HL-60 (cell line): ENCODE data around the gene SLC25A4.

Source experiments
- DNase-seq, 2 experiments: peaks; one replicate each; pipeline ENCODE4 v3.0.0-alpha.2; 2010 to 2020; ENCODE audit warnings: low read depth in 1 of 2, low spot score in 1 of 2
- H3K27ac ChIP-seq: fragments of 250-450 bp; sonication (Bioruptor Pico); replicated peaks from 2 replicates; pipeline ENCODE4 v1.5.1; 2020; ENCODE audit warnings: mild to moderate bottlenecking, moderate library complexity
- H3K27me3 ChIP-seq: fragments of 250-450 bp; sonication (Bioruptor Pico); 2 replicates; pipeline ENCODE4 v1.5.1; 2021; ENCODE audit warnings: mild to moderate bottlenecking, moderate library complexity; ENCODE audit not compliant: insufficient read depth, poor library complexity, severe bottlenecking
- H3K4me3 ChIP-seq: replicated peaks from 2 replicates; pipeline ENCODE4 v1.5.1; 2011; ENCODE audit warnings: mild to moderate bottlenecking, control low read depth, low read length; ENCODE audit not compliant: insufficient read depth
- GABPA ChIP-seq: IDR thresholded peaks from 2 replicates; pipeline ENCODE4 v1.6.1; 2012; ENCODE audit warnings: low read depth
- POLR2AphosphoS5 ChIP-seq: IDR thresholded peaks from 2 replicates; pipeline ENCODE4 v1.6.1; 2012; ENCODE audit warnings: low read depth
- SPI1 ChIP-seq: IDR thresholded peaks from 2 replicates; pipeline ENCODE4 v1.6.1; 2012; ENCODE audit warnings: low read depth, mild to moderate bottlenecking, borderline replicate concordance
- TF ChIP-seq, protein P1 (sequence below): IDR thresholded peaks from one replicate; pipeline ENCODE4 v1.5.1; 2011; ENCODE audit warnings: low read length, control low read depth, inconsistent platforms; ENCODE audit not compliant: insufficient read depth
- TF ChIP-seq, protein P2 (sequence below): IDR thresholded peaks from 2 replicates; pipeline ENCODE4 v1.6.1; 2012; ENCODE audit warnings: low read depth; ENCODE audit not compliant: insufficient replicate concordance

The SLC25A4 gene

DNA sequence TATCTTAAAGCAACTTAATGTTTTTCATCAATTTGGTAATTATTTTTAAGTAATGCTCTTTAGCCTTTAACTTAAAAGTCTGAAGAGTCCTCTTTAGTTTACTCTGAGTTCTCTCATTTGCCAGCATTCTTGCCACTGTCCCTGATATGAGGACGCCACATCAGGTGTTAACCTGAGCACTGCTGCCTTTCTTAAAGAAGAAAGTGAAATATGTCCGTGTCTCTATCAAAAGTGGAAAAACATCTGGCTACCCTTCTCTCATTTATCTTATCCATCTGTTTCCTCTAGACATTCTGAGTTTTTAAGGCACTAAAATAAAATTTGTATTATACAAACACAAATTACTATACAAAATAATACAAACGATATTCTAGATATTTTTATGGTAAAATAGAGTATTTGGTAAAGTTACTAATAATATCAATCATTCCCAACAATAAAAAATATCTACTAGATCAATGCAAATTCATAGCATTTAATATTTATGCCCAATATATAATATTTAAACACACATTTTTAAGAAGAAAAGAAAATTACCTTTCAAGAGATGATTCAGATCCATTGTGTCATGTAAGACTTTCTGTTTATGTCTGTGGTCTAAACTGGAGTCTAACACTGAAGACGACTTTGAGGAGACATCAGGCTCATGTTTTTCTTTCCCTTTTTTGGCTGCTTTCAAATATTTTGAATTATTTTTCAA lies 46.7 kb downstream of the SLC25A4 start:
- Histone ChIP-seq H3K27me3 (no peaks in the 10 kb centered on the region), H3K27ac (no peak overlapping the region), H3K4me3 (no peak overlapping the region)
- TF ChIP-seq POLR2AphosphoS5, result no peak
- no peak for TF ChIP-seq GABPA
- no peak for TF ChIP-seq SPI1
- TF ChIP-seq, protein P1, sequence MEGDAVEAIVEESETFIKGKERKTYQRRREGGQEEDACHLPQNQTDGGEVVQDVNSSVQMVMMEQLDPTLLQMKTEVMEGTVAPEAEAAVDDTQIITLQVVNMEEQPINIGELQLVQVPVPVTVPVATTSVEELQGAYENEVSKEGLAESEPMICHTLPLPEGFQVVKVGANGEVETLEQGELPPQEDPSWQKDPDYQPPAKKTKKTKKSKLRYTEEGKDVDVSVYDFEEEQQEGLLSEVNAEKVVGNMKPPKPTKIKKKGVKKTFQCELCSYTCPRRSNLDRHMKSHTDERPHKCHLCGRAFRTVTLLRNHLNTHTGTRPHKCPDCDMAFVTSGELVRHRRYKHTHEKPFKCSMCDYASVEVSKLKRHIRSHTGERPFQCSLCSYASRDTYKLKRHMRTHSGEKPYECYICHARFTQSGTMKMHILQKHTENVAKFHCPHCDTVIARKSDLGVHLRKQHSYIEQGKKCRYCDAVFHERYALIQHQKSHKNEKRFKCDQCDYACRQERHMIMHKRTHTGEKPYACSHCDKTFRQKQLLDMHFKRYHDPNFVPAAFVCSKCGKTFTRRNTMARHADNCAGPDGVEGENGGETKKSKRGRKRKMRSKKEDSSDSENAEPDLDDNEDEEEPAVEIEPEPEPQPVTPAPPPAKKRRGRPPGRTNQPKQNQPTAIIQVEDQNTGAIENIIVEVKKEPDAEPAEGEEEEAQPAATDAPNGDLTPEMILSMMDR, result no peak
- TF ChIP-seq, protein P2, sequence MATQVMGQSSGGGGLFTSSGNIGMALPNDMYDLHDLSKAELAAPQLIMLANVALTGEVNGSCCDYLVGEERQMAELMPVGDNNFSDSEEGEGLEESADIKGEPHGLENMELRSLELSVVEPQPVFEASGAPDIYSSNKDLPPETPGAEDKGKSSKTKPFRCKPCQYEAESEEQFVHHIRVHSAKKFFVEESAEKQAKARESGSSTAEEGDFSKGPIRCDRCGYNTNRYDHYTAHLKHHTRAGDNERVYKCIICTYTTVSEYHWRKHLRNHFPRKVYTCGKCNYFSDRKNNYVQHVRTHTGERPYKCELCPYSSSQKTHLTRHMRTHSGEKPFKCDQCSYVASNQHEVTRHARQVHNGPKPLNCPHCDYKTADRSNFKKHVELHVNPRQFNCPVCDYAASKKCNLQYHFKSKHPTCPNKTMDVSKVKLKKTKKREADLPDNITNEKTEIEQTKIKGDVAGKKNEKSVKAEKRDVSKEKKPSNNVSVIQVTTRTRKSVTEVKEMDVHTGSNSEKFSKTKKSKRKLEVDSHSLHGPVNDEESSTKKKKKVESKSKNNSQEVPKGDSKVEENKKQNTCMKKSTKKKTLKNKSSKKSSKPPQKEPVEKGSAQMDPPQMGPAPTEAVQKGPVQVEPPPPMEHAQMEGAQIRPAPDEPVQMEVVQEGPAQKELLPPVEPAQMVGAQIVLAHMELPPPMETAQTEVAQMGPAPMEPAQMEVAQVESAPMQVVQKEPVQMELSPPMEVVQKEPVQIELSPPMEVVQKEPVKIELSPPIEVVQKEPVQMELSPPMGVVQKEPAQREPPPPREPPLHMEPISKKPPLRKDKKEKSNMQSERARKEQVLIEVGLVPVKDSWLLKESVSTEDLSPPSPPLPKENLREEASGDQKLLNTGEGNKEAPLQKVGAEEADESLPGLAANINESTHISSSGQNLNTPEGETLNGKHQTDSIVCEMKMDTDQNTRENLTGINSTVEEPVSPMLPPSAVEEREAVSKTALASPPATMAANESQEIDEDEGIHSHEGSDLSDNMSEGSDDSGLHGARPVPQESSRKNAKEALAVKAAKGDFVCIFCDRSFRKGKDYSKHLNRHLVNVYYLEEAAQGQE, result no peak
- DNase-seq, result no peak

DNA sequence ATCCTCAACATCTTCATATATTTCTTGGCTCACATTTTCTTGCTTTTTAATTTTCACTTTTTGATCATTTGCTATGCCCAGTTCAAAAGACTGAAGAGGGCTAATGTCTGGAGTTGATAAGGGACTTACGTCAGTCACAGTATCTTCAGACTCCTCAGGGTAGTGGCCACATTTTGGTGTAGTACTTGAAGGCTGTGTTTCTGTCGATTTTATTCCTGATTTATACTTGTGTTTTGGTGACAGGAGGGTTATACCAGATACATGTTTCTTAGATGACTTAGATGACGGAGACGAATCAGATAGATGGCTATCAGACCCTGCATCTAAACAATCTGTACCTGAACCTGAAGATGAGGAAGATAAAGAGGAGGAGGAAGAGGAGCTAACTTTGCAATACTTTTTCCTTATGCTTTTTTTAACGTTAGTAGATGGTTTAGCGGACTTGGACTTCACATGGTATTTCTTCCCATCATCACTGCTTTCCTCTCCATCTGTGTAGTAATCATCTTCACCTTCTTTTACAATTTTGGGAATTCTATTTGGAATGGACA lies 47.3 kb downstream of the SLC25A4 start:
- no peak overlapping the region for H3K4me3 ChIP-seq
- no peaks in the 10 kb centered on the region for H3K27me3 ChIP-seq
- no peak for DNase-seq
- TF ChIP-seq POLR2AphosphoS5, result no peak
- TF ChIP-seq GABPA, result no peak
- TF ChIP-seq, protein P1, result no peak
- no peak overlapping the region for H3K27ac ChIP-seq

DNA sequence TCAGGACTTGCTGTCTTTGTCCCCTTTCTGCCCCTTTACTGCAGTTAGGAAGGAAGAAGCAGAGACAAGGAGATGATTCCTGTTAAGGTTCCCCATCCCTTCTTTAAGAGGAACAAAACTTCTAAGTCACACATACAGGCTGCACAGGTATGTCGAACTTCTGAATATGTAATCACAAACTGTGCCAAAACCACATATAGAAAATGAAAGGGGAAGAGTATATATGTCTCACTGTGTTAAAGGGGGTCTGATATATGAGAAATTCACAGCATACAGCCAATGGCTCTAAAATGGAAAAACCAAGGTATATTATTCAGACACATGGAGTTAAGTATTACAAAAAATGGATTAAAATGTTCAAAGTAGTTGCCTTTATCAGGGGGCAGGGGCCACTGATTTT lies 49.0 kb downstream of the SLC25A4 start:
- TF ChIP-seq SPI1 (no peak), POLR2AphosphoS5 (no peak), GABPA (no peak)
- TF ChIP-seq, protein P2, result no peak
- TF ChIP-seq, protein P1, result no peak
- H3K27me3 ChIP-seq, result no peaks in the 10 kb centered on the region
- no peak for DNase-seq
- no peak overlapping the region for H3K4me3 ChIP-seq
- H3K27ac ChIP-seq, result no peak overlapping the region
